Breast epithelium (tissue), 4 donors: ENCODE results near the gene KRCC1. TPM values are rescaled to one million over a fixed set of nuclear protein-coding genes. Genes with fewer than 3 reads are reported as not detected.

ENCODE experiments used
- DNase-seq, 2 donors: peaks; one replicate each; pipeline ENCODE4 v3.0.0-alpha.2; 2019; ENCODE audit warnings: low spot score in 2 of 2
- H3K27ac ChIP-seq, 2 donors: fragments of 200-600 bp; sonication (generic) in 1 of 2; one replicate each; pipeline ENCODE4 v1.5.1; 2016 to 2019; ENCODE audit warnings: mild to moderate bottlenecking in 1 of 2
- H3K27me3 ChIP-seq, 2 donors: fragments of 200-600 bp; sonication (generic) in 1 of 2; one replicate each; pipeline versions ENCODE4 v1.5.1 to v1.6.0; 2017 to 2019; ENCODE audit warnings: control low read depth in 1 of 2, mild to moderate bottlenecking in 1 of 2
- H3K36me3 ChIP-seq: fragments of 200-600 bp; one replicate; pipeline ENCODE4 v1.5.1; 2019
- H3K4me1 ChIP-seq, 2 donors: fragments of 200-600 bp; sonication (generic); one replicate each; pipeline ENCODE4 v1.5.1; 2016 to 2019; ENCODE audit warnings: control low read depth in 1 of 2
- H3K4me3 ChIP-seq, 3 donors: fragments of 200-600 bp; sonication (generic); 1 replicate in 2 of 3; 2 replicates in 1 of 3; pipeline ENCODE4 v1.5.1; 2016 to 2019; ENCODE audit warnings: mild to moderate bottlenecking in 3 of 3, moderate library complexity in 2 of 3
- H3K9me3 ChIP-seq, 2 donors: fragments of 200-600 bp; sonication (generic) in 1 of 2; one replicate each; pipeline ENCODE4 v1.5.1; 2016 to 2019; ENCODE audit warnings: control low read depth in 1 of 2
- CTCF ChIP-seq, 3 donors: fragments of 450-650 bp; IDR thresholded peaks; one replicate each; pipeline ENCODE4 v1.5.1; 2016 to 2017; ENCODE audit warnings: antibody characterized with exemption in 3 of 3, mild to moderate bottlenecking in 3 of 3, moderate library complexity in 3 of 3
- POLR2A ChIP-seq: fragments of 450-650 bp; IDR thresholded peaks from one replicate; pipeline ENCODE4 v1.6.1; 2016; ENCODE audit warnings: antibody characterized with exemption, mild to moderate bottlenecking, moderate library complexity
- POLR2AphosphoS5 ChIP-seq, 3 donors: sonication (generic); formaldehyde crosslinking; IDR thresholded peaks; one replicate each; pipeline ENCODE4 v1.6.1; 2017; ENCODE audit warnings: antibody characterized with exemption in 3 of 3
- intact Hi-C: fragments of 100-400 bp; cut with DNase I; formaldehyde crosslinking; loops from one replicate; pipeline ENCODE4 v1.15.1; 2023; ENCODE audit warnings: low total_unique reads
- total RNA-seq, 3 donors: library from RNA; depleted of rRNA; stranded (reverse); fragments of >200 nt; gene quantifications; one replicate each; pipeline ENCODE4 v1.1.0, GENCODE V29; 2016

The KRCC1 gene
- total RNA-seq, 3 donors from 2014 or later = 34.1 to 44.8 (median 39.2) TPM

- Histone ChIP-seq H3K27ac (no peak overlapping the region), H3K36me3 (no peaks in the 10 kb centered on the region)
- intact Hi-C loops = no loop called here
Observed at GRCh38 chr2:88090446-88091283, 35.1 kb upstream of the KRCC1 start.

GRCh38 chr2:88088999-88089398, 33.4 kb upstream of the KRCC1 start:
- Histone ChIP-seq H3K36me3 (no peaks in the 10 kb centered on the region), H3K9me3 (no peaks in the 10 kb centered on the region), H3K4me1 (no peaks in the 10 kb centered on the region), H3K4me3 (no peak overlapping the region), H3K27ac (no peak overlapping the region), H3K27me3 (no peaks in the 10 kb centered on the region)
- intact Hi-C loops = no loop called here
- no peak for DNase-seq
- no peak for TF ChIP-seq POLR2AphosphoS5 (IDR thresholded peaks at IDR 0.05)
- no peak for TF ChIP-seq CTCF (IDR thresholded peaks at IDR 0.05)
- no peak for TF ChIP-seq POLR2A

More at GRCh38 chr2:88090446-88091283, 35.1 kb upstream of the KRCC1 start:
- Histone ChIP-seq H3K4me3 (no peak overlapping the region), H3K9me3 (no peaks in the 10 kb centered on the region), H3K27me3 (no peaks in the 10 kb centered on the region), H3K4me1 (no peaks in the 10 kb centered on the region)
- TF ChIP-seq POLR2AphosphoS5 (IDR thresholded peaks at IDR 0.05) (no peak), POLR2A (no peak), CTCF (IDR thresholded peaks at IDR 0.05) (no peak)
- no peak for DNase-seq

- Histone ChIP-seq H3K36me3 (no peaks in the 10 kb centered on the region), H3K4me3 (no peak overlapping the region), H3K27me3 (no peaks in the 10 kb centered on the region), H3K27ac (no peak overlapping the region), H3K9me3 (no peaks in the 10 kb centered on the region), H3K4me1 (no peaks in the 10 kb centered on the region)
- DNase-seq = no peak
- intact Hi-C loops = no loop called here
- no peak for TF ChIP-seq POLR2AphosphoS5 (IDR thresholded peaks at IDR 0.05)
- TF ChIP-seq CTCF (IDR thresholded peaks at IDR 0.05) = no peak
- TF ChIP-seq POLR2A = no peak
Observed at GRCh38 chr2:88087763-88088162, 32.2 kb upstream of the KRCC1 start.

- no peak for TF ChIP-seq CTCF (IDR thresholded peaks at IDR 0.05)
- TF ChIP-seq POLR2A = no peak
- TF ChIP-seq POLR2AphosphoS5 (IDR thresholded peaks at IDR 0.05) = no peak
- no peak overlapping the region for H3K27ac ChIP-seq
Observed at GRCh38 chr2:88087073-88087472, 31.5 kb upstream of the KRCC1 start.

GRCh38 chr2:88086401-88086800, 30.8 kb upstream of the KRCC1 start:
- peaks cover 4 to 10% of the 10 kb centered on the region in 2 donors for H3K4me1 ChIP-seq
- H3K4me3 ChIP-seq = no peak overlapping the region
- no peak overlapping the region for H3K27ac ChIP-seq
- no peak for DNase-seq
- H3K27me3 ChIP-seq = no peaks in the 10 kb centered on the region
- H3K9me3 ChIP-seq = no peaks in the 10 kb centered on the region
- H3K36me3 ChIP-seq = no peaks in the 10 kb centered on the region
- intact Hi-C loops = no loop called here
- TF ChIP-seq POLR2AphosphoS5 (IDR thresholded peaks at IDR 0.05) = no peak
- TF ChIP-seq CTCF (IDR thresholded peaks at IDR 0.05) = no peak

More at GRCh38 chr2:88087073-88087472, 31.5 kb upstream of the KRCC1 start:
- no peak for DNase-seq
- H3K36me3 ChIP-seq = no peaks in the 10 kb centered on the region
- H3K4me1 ChIP-seq = peaks cover 4 to 5% of the 10 kb centered on the region in 2 donors
- H3K9me3 ChIP-seq = no peaks in the 10 kb centered on the region
- no peaks in the 10 kb centered on the region for H3K27me3 ChIP-seq
- intact Hi-C loops = no loop called here
- no peak overlapping the region for H3K4me3 ChIP-seq
